NCI-H1105 (cell line): ENCODE data around the gene VILL.
"Not testable (repeated sequence)": the region's sequence is repeated elsewhere in the genome, so short reads cannot be mapped to it uniquely, and the experiment has no call there.

Source experiments
- DNase-seq: peaks from one replicate; lab custom pipeline; 2025; lab: John Stamatoyannopoulos, UW

VILL gene

DNA sequence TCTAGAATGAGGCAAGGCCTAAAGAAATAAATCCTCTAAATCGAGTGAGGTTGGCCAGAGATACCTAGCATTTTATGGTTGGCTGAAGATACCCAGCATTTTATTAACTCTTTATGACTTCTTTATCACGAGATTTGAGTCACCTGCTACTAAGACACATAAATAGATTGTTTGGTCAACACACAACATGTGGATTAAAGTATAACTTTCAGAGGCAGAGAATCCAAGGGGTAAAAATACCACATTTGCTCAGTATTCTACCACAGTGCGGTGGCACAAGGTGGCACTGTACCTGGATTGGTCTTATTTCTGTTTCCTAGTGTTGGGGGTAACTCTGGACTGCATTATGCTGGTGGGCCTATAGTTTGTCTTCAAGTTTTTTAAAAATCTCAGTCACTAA is 27.0 kb upstream of the VILL start:
- no peak for DNase-seq

DNA sequence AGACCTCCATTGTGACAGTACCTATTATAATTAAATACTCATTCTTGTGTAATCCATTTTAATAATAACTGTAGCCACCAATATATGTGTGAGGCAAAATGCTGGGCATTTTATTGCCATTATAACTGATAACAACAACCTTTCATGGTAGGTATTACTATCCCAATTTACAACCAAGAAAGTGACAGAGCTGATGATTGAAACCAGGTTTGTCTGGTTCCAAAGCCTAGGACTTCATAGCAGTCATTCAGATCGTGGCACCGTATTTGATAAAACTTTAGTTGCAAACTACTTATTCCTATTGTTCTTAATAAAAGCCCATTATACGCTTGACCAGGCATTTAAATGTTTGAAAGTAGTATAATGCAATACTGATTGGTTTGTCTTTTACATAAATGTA is 26.4 kb upstream of the VILL start:
- DNase-seq = no peak

DNA sequence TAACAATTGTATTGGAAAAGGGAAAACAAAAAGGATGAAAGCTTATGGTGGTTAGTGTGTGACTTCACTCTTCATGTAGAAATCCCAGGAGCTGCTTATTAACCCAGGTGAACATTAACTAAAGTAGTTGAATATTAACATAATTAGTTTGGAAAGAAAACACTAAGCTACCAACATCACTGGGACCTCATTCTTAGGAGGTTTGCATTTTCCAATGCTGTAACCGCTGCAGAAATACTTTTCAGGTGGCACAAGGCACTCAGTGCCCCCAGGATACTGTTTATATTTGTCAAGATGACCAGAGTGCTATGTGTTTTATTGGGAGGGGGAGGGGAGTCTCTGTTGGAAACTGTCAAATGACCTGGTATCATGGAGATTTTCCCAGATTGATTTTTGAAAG is 25.9 kb upstream of the VILL start:
- no peak for DNase-seq

DNA sequence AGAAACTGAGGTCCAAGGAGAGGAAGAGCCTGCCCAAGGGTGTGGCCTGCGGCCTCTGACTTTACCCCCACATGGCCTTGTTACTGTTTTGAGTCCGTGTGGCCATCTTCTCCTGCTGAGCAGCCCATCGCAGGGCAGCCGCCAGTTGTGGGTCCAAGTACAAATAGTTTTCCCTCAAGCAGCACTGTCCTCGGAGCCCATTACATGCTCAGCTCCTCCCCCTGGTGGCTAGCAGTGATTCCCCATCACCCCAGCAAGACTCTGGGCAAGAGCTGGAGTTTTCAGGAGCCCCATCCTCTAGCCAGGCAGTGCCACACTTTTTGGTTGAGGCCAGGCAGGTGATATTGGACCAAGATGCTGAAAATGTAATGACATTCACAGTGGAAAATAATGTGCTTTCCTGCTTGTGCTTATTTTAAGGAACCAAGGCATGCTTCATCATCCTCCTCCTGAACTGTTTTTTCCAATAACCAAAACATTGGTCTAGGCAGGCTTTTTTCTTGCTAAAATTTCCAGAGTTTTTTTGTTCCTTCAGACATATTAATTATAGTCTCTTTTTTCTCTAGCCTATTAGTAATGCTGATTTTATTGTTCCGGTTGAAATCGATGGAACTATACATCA is 23.2 kb upstream of the VILL start:
- DNase-seq = no peak

DNA sequence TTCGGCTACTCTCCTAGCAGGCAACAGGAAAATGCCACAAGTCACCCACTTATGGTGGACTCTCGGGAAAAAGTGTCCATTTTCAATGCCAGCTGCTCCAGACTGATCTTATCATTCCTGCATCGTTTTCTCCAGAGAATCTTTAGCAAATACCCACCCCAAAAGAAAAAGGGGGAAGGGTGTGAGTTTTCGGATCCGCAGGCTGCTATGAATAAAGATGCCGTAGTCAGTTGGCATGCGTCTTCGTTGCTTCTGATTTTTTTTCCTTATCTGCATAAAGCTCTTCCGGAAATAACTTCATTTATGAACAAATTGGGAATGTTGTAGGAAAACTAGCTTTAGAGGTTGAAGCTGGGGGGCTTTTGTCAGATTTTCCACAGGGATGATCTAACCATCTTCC is 22.4 kb upstream of the VILL start:
- no peak for DNase-seq

DNA sequence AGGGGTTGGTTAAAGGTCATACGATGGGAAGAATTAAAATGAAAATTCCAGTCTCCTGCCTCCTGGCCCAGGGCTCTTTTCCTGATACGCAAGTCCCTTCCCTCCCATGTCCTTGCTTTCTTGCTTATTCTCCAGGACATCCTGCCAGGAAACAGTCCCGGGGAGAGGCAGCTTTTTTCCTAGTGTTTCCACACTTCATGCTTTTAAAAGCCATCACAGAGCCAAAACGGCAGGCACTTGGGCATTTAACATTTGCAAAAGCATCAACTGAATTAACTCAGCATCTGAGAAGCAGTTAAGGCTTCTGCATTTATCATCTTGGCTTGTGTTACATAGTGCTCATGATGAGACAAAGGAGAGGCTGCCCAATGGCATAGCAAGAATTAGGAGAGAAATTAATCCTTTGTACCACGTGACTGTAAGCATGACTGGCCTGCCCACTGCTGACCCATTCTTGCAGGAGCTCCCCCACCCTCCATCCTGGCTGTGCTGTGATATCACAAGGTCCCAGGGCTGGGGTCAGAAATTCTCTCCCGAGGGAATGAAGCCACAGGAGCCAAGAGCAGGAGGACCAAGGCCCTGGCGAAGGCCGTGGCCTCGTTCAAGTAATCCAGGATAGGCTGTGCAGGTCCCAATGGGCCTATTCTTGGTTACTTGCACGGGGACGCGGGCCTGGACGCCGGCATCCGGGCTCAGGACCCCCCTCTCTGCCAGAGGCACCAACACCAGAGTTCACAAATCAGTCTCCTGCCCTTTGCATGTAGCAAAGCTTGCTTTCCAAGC is 21.6 kb upstream of the VILL start:
- no peak for DNase-seq

DNA sequence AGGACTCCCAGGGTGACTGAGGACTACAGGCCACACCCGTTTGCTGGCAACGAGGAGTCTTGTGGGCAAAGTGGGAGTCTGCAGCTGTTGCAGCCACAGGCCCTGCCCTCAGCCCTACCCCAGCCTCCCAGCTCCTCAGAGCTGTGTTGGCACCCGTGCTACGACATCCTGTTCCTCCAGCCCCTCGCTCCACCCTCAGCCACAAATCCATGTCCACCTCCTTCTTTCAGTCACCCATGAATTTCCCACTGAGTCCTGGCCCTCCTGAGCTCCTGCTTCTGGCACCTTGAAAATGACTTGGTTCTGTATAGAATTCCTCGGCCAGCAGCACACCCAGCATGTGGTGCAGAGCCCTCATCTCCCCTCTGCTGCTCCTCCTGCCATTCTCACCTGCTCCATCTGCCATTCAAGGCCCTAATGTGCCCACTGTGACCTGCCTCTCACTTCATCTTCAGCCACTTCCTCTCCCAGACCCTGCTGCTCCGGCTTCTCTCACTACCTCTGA is 20.9 kb upstream of the VILL start:
- no peak for DNase-seq

DNA sequence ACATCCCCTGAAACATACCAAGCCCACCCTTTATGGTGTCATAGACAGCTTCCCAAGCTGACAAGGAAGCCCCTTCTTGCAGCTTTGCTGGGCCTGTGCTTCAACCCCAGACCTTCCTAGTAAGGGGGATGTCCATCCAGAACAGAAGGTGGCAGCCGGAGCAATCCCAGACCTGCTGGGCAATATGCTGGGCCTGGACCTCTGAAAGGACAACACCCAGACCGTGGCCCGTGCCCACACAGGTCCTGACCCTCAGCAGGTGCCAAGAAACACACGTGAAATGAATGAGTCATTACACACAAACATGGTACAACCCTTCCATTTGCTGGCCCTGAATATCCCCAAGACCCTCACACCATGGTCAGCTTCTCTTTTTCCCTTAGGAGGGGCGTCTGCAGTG is 19.8 kb upstream of the VILL start:
- DNase-seq = no peak

DNA sequence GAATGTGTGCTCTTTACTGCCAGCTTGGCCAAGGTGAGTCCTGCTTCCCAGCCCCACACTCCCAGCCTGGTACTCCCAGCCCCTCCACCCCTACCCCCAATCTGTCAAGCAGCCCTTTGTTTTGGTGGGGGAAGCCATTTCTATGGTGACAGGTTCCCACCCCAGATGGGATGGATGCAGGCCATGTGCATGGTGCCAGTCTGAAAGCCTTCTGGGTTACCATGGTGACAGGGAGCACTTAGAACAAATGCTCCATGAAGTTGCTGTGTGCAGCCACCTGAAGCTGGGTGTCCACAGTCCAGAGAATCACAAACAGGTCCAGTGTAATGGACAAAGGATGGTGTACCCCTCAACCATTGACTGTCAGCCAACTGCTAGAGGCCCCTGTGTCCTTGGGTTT is 19.1 kb upstream of the VILL start:
- DNase-seq = no peak

DNA sequence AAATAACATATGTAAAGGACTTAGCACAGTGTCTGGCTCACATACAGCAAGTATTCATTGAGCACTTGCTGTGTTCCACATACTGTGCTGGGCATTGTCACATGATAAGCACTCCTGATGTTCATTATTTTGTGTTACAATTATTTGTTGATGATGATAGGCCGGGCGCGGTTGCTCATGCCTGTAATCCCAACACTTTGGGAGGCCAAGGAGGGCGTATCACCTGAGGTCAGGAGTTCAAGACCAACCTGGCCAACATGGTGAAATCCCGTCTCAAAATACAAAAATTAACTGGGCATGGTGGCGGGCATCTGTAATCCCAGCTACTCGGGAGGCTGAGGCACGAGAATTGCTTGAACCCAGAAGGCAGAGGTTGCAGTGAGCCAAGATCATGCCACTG is 18.5 kb upstream of the VILL start:
- not testable (repeated sequence) for DNase-seq

DNA sequence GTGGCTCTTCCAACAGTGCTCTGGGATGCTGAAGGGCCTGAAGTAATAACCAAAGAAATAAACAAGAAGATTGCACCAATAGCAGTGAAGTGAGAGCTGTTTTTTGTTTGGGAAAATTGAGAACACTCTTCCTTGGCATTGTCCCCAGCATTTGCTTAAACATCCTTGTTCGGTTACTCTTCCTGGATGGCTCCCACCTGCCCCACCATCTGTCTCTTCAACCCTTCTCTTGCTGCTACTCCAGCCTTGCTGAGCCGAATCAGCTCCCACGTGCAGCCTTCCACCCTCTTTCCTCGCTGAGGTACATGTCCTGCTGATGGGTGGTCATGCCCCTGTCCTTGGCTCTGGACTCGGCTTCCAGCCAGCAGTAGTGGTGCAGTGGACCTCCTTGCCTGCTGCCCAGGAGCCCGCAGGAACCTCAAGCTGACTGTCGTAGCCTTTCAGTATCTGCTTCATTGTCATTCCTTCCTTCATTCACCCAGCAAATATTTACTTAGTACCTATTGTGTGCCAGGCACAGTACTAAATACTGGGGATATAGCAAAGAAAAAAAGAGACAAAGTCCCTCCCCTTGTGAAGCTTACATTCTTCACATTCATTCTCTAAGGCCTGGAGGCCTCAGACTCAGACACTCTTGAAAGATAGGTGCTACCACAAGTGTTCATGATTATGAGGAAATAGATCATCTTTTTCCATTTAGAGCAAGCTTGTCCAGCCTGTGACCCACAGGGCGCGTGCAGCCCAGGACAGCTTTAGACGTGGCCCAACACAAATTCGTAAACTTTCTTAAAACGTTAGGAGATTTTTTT is 17.1 kb upstream of the VILL start:
- no peak for DNase-seq

DNA sequence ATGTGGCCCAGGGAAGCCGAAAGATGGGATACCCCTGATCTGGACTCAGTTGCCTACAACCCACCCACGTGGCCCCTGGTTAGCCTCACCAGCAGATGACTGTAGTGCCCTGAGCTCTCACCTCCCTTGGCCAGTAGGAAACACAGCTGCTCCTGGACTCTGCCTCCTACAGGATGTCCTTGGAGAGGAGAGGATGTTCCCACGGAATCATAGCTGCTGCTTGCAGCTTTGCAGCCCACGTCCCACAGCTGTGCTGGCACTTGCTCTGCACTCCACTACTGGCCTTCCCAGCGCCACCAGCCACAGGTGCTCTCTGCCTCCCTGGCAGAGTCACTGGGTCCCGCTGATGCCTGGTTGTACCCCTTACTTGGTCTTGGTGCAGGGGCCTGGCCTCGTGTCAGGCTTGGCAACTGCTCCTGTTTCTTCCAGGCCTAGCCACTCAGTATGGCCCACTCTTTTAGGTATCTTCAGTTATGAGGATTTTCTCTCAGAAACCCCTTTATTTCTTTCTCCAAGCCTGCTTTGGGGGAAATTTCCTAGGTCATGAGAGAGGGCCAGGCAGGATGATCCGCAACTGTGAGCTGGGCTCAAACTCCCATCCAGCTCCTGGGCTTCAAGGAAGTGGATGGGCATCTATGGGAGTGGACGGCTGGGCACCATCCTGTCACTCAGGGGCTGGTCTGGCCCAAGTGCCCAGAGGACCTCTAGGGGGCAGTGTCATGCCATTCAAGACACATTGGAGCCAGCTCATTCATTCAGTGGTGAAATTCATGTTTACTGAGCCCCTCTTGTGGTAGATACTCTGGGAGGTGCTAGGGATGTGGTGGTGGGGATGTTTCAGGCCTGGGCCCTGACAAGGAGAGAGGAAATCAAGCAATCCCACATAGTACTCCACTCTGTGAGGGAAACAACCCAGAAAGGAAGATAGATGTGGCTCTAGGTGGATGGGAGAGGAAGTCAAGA is 16.2 kb upstream of the VILL start:
- DNase-seq = no peak

DNA sequence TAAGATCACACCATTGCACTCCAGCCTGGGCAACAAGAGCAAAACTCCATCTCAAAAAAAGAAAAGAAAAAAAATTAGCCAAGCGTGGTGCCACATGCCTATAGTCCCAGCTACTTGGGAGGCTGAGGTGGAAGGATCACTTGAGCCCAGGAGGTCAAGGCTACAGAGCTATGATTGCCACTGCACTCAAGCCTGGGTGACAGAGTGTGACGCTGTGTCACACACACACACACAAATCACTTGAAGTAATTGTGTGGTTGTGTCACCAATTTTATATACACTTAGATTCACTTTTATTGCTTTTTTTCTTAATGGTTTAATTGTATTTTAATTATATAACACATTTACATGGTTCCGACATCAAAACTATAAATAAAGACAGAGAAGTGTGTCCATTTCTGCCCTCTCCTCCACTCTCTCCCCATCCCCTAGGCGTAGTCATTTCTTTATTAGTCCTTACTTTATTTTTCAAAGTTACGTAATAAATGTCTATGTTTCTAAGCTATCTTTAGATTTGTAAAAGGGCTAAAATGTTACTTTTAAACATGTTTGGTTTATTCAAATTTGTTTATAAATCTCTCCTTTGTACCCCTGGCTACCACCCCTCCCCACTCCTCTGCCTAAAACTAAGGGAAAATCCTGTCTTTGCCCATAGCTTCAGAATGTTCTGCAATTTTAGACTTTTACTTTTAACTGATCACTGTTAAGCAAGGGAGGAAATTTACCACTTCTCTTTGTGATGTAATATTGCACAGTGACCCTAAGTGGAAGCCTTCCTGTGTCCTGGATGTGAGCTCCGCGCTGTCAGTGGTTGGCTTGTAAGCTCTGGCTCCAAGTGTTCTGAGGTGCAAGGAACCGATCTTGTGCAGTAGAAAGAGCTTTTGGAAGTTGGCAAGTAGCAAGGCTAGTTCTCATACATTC is 10.8 kb upstream of the VILL start:
- no peak for DNase-seq

DNA sequence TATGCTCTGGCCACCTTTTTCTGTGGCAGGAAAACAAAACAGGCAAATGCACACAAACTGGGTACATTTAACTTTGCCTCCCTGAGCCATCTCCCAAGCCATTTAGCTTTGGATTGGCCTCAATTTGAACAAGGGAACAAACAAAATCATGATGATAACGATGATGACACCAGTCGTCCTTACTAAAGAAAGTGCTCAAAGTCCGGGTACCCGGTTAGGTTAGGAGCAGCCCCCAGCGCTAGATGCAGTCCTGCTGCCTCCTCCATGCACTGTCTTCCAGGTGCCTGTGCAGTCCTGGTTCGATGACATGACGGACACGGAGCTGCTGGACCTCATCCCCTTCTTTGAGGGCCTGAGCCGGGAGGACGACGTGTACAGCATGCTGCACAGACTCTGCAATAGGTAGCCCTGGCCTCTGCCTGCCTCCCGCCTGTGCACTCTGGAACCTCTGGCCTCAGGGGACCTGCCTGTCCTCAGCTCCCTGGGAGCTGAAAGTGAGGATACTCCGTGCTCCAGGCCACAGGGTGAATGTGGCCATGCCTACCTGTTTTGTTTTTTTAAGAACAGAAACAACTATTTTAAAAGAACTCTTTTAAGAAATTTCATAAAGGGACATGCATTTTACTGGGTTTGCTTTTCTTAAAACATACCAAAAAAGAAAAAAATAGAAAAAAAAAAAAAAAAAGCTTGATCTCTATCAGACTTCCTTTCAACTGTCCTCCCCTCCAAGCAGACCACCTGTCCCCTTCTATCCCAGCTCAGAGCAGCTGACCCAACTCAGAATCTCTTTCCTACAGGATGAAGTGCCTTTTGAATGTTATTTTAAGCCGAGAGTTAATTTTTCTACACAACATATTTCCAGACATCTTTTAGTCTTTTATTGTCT is 9.9 kb upstream of the VILL start:
- DNase-seq = no peak

DNA sequence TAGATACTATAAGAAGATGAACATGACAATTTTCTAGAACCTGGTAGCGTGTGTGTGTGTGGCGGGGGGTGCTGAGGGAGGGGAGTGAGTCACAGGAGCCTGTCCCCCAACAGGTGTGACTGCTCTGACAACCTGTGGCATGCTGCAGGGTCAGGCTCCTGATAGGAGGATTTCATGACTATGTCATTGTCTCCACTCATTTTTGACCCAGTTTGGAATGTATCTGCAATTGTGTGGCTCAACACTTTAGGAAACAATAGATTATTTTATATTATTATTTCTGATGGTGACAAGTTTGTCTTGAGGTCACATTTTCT is 9.3 kb upstream of the VILL start:
- DNase-seq = no peak

DNA sequence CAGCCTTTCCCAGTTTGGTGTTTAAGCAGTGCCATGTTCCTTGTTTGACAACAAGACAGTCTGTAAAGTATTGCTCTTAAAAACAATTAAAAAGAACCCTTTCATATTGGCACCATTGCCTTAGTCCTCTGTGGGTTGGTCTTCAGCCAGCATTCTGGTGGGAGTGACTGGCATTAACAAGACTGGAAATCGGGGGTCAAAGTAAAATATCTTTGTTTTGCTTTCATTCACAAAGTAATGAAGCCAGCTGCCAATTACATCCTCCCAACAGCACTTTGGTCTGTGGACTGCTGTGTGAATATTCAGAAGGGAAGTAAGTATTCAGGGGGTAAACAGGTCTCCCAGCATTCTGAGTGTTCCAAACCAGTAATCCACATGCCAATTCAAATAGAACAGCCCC is 8.3 kb upstream of the VILL start:
- no peak for DNase-seq

DNA sequence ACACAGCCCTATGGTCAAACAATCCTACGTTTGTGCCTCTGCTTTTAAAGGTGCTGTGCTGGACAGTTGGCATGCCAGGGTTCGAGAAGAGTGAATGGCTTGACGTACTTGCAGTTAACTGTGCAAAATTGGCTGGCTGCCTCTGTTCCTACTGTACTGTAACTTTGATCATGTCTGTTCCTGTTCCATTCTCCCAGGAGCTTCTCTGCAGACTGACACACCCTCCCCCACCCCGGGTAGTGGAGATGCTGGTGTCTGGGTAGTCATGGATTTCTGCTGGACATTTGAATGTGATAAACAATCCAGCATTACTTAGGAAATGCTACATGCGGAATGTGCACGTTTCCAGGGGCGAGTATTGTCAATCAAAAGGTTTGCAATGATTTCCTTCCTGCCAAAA is 6.5 kb upstream of the VILL start:
- no peak for DNase-seq

DNA sequence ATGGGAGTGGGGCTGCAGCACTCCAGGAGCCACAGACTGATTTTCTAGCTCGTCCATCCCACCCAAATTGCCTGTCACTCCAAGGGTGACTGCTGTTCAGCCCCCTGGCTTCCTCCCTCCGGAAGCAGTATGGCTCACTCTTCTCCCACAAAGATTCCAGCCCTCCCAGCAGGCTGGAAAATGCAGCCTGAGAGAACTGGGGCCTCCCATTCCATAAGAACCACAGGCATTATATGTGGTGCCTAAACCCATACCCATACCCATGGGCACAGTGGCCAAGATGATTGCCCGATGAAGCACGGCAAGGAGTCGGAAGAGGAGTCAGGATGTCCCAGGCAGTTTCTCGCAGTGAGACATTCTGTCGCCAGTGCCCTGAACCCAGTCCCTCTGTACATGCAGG is 6.0 kb upstream of the VILL start:
- no peak for DNase-seq

DNA sequence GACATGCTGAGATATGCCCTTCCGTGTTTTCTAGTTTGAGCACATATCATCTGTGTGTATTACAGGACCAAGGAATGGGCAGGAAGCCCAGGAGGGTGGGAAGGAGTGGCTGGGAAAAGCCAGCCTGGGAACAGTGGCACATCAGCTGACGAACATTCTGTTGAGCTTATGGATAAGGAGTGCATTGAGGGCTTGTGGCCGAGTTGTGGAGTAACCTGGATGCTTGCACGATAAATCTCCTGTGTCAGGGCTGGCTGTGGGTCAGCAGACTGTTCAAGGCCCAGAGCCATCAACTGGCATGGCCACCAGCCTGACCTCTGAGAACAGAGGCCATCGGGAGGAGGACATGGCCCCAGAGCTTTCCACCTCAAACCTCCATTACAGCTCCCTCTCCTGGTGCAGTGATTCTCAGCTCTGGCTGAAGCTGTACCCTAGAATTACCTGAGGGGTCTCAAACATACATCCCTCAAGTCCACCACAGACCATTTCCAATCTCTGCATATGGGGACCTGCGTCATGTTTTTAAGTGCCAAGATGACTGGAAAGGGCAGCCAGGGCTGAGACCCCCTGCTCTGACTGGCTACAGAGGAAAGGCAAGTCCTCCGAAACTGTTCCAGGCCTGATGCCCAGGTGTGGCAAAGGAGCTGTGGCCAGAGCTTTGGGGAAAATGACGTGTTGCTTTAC is 4.8 kb upstream of the VILL start:
- no peak for DNase-seq
